Measurements from ENCODE around the gene ADAMTS15.

ADAMTS15 gene, protein sequence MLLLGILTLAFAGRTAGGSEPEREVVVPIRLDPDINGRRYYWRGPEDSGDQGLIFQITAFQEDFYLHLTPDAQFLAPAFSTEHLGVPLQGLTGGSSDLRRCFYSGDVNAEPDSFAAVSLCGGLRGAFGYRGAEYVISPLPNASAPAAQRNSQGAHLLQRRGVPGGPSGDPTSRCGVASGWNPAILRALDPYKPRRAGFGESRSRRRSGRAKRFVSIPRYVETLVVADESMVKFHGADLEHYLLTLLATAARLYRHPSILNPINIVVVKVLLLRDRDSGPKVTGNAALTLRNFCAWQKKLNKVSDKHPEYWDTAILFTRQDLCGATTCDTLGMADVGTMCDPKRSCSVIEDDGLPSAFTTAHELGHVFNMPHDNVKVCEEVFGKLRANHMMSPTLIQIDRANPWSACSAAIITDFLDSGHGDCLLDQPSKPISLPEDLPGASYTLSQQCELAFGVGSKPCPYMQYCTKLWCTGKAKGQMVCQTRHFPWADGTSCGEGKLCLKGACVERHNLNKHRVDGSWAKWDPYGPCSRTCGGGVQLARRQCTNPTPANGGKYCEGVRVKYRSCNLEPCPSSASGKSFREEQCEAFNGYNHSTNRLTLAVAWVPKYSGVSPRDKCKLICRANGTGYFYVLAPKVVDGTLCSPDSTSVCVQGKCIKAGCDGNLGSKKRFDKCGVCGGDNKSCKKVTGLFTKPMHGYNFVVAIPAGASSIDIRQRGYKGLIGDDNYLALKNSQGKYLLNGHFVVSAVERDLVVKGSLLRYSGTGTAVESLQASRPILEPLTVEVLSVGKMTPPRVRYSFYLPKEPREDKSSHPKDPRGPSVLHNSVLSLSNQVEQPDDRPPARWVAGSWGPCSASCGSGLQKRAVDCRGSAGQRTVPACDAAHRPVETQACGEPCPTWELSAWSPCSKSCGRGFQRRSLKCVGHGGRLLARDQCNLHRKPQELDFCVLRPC

DNA sequence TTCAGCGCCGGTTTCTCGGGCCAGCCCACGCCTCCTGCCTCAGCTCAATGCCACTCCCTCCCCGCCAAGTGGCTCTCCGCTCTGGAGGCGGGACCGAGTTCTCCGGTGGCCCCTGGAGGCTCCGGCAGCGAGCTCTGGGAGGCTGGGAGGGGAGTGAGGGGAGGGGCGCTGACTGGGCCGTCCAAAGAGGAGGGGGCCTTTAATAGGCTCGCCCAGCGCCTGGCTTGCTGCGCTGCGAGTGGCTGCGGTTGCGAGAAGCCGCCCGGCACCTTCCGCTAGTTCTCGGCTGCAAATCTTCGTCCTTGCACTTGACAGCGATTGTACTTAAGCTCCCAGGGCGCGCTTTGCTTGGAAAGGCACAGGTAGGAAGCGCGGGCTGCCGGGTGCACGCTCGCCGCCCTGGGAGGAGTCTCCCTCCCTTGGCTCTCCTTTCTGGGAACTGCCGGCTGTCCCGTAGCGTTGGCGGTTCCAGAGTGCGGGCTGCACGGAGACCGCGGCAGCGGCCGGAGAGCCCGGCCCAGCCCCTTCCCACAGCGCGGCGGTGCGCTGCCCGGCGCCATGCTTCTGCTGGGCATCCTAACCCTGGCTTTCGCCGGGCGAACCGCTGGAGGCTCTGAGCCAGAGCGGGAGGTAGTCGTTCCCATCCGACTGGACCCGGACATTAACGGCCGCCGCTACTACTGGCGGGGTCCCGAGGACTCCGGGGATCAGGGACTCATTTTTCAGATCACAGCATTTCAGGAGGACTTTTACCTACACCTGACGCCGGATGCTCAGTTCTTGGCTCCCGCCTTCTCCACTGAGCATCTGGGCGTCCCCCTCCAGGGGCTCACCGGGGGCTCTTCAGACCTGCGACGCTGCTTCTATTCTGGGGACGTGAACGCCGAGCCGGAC lies at the start of gene ADAMTS15:
TSS of gene ADAMTS15 (plus strand) at position 230 of the 894 bp plus-strand sequence. CDS start at position 559, 329 bp downstream.
- no peaks in the 10 kb centered on the region for H3K36me3 Mint-ChIP-seq (ENCODE audit: low read depth)
- peaks cover 9% of the 10 kb centered on the region for H3K4me1 Mint-ChIP-seq (ENCODE audit: low read depth)
- H3K4me3 Mint-ChIP-seq: peak within 1 kb of the TSS; percentile 45
- no peaks in the 10 kb centered on the region for H3K9me3 Mint-ChIP-seq
- H3K27me3 Mint-ChIP-seq: peaks cover 42% of the 10 kb centered on the region
- no peak within 1 kb of the TSS for H3K27ac Mint-ChIP-seq

DNA sequence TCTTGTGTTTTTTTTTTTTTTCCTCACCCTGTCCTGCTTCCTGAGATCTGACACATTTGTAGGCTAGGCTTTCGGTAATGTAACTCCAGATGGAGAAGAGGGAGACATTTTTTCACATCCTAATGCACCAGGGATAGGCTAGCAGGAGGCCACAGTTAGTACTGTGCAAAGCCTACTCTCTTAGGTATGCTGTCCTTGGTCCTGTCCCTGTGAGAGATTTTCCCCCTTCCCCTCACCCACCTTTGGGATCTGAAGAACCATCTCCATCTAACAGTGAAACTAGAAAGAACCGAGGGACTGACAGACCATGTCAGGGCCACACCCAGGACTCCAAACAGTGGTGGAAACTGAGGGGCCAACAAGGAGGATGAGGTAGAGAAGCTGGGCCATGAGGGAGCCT lies 49.2 kb upstream of the ADAMTS15 start:
- Mint-ChIP-seq H3K9me3 (no peaks in the 10 kb centered on the region), H3K4me1 (ENCODE audit: low read depth) (peaks cover 11% of the 10 kb centered on the region), H3K4me3 (no peak overlapping the region), H3K27me3 (peaks cover 40% of the 10 kb centered on the region), H3K36me3 (ENCODE audit: low read depth) (no peaks in the 10 kb centered on the region), H3K27ac (no peak overlapping the region)

DNA sequence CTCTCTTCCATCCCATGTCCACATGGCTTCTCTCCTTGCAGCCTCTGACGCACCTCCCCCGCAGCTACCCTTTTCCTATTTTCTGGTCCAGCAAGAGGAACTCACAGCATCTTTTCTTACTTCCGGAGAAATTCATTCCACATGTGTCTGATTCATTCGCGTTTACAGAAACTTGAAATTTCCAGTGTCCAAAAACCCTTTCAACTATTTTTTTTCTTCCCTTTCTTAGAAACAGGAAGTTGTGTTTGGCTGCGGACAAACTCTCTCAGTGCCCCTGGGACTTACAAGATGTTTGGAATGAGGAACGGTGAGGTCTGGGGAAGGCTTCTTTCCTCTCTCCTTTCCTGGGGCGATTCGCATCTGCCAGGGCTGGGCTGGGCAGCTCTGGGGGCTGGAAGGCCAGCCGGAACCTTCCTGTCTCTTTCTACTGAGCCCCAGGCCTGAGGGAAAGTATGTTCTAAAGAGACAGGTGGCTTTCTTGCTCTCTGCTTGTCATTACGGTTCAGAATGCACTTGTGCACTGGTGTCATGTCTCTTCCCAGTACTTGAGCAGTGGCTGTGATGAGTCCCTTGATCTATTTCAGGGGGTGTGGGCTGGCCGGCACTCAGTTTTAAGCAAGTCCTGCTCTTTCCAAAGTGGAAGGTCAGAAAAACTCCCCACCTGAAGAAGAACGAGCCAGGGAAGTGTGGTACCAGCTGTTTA lies 47.5 kb upstream of the ADAMTS15 start:
- H3K4me1 Mint-ChIP-seq (ENCODE audit: low read depth): peaks cover 11% of the 10 kb centered on the region
- H3K27me3 Mint-ChIP-seq: peaks cover 38% of the 10 kb centered on the region
- no peak overlapping the region for H3K4me3 Mint-ChIP-seq
- no peak overlapping the region for H3K27ac Mint-ChIP-seq
- H3K36me3 Mint-ChIP-seq (ENCODE audit: low read depth): no peaks in the 10 kb centered on the region
- H3K9me3 Mint-ChIP-seq: no peaks in the 10 kb centered on the region

DNA sequence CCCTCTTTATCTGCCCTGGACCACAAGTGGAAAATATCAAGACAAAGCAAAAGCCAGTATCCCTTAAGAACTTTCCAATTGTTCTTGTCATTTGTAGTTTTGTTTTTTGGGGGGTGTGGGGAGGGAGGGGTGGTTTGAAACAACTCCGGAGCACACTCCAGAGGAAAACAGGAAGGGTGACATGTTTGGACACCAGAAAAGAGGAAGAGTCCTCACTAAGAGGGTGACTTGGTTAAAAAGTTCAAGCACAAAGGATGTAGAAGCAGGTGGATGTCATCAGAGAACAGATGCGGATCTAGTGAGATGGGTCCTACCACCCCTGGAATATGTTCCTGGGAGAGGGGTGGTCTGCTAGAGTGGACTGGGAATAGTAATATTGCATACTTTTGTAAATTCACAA lies 45.9 kb upstream of the ADAMTS15 start:
- H3K36me3 Mint-ChIP-seq (ENCODE audit: low read depth): no peaks in the 10 kb centered on the region
- H3K27me3 Mint-ChIP-seq: peaks cover 34% of the 10 kb centered on the region
- H3K9me3 Mint-ChIP-seq: no peaks in the 10 kb centered on the region
- H3K4me3 Mint-ChIP-seq: no peak overlapping the region
- H3K4me1 Mint-ChIP-seq (ENCODE audit: low read depth): peaks cover 11% of the 10 kb centered on the region
- H3K27ac Mint-ChIP-seq: no peak overlapping the region

DNA sequence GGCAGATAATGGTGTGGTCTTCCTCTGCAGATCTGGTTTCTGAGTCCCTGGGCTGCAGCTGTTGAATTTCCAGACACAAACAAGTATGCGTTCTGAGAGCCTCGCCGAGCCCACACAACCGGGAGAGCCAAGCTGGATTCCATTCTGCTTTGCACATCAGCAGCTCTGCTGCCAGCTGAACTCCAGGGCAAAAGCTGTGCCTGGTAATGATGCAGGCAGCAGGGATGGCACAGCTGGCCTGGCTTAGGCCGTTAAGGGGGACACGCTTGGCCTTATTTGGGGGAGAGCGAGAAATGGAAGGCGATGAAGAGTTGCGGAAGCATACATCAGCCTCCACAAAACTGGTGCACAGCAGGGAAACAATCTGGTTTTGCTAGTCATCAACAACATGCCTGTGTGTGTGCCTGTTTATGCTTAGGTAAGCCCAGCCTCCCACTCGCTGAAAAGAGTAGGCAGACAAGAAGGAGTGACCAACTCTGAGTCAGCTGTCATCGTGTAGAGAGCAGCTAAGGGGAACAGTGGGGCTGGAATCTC lies 45.1 kb upstream of the ADAMTS15 start:
- Mint-ChIP-seq H3K36me3 (ENCODE audit: low read depth) (no peaks in the 10 kb centered on the region), H3K27me3 (peaks cover 31% of the 10 kb centered on the region), H3K4me3 (no peak overlapping the region), H3K9me3 (no peaks in the 10 kb centered on the region), H3K4me1 (ENCODE audit: low read depth) (peaks cover 11% of the 10 kb centered on the region), H3K27ac (no peak overlapping the region)

DNA sequence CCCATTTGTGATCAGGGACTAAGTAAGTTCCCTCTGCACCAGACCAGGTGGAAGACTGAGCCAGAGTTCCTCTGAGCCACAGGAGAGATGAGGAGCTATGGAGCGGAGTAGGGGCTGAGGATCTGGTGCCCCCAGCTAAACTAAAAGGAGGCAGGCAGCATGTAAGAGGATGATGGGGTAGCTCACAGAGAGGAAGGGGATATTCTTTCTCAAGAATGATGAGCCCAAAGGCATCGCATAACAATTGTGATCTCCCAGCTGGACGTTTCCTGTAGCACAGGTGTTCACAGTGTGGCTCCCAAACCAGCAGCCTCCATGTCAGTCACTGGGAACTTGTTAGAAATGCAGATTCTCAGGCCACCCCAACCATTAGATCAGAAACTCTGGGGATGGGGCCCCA lies 44.5 kb upstream of the ADAMTS15 start:
- Mint-ChIP-seq H3K27ac (no peak overlapping the region), H3K27me3 (peaks cover 28% of the 10 kb centered on the region), H3K9me3 (no peaks in the 10 kb centered on the region), H3K36me3 (ENCODE audit: low read depth) (no peaks in the 10 kb centered on the region), H3K4me3 (no peak overlapping the region), H3K4me1 (ENCODE audit: low read depth) (peaks cover 11% of the 10 kb centered on the region)

DNA sequence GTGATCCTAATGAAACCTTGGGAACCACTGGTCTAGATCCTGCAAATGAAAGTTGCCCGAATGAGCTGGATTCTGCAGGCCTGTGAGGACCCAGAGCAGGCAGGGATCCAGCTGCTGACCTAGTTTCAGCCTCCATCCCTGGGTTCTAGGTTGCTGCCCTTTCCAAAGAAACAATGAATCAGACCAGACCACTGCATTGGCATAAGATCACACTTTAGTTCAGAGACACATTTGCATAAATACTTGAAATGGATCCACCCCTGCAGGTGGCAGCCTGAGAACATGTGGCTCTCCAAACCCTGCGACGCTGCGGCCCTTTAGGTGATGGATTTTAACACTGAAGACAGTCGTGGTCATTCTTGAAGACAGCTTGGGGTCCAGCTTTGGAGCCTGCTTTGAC lies 43.7 kb upstream of the ADAMTS15 start:
- Mint-ChIP-seq H3K4me1 (ENCODE audit: low read depth) (peaks cover 11% of the 10 kb centered on the region), H3K9me3 (no peaks in the 10 kb centered on the region), H3K27me3 (peaks cover 23% of the 10 kb centered on the region), H3K27ac (no peak overlapping the region), H3K36me3 (ENCODE audit: low read depth) (no peaks in the 10 kb centered on the region), H3K4me3 (no peak overlapping the region)

DNA sequence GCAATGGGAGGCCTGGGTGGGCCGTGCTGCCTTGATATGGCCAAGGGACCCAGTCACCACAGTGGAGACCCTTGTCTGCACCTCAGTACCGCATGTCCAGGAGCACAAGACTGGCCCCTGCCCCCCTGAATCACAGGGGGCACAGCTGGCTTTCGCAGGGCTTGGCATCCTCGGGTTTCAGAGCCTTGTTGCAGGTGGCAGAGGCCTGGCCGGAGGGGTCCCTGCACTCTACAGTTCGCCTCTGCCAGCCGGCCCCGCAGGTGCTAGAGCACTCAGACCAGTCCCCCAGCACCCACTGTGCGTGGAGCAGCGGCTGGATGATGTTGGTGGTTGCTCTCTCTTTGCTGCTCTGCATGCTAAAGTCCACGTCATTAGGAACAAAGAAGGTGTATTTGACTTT lies 43.0 kb upstream of the ADAMTS15 start:
- Mint-ChIP-seq H3K27me3 (peaks cover 16% of the 10 kb centered on the region), H3K4me3 (no peak overlapping the region), H3K27ac (no peak overlapping the region), H3K9me3 (no peaks in the 10 kb centered on the region), H3K4me1 (ENCODE audit: low read depth) (peaks cover 9% of the 10 kb centered on the region), H3K36me3 (ENCODE audit: low read depth) (no peaks in the 10 kb centered on the region)

DNA sequence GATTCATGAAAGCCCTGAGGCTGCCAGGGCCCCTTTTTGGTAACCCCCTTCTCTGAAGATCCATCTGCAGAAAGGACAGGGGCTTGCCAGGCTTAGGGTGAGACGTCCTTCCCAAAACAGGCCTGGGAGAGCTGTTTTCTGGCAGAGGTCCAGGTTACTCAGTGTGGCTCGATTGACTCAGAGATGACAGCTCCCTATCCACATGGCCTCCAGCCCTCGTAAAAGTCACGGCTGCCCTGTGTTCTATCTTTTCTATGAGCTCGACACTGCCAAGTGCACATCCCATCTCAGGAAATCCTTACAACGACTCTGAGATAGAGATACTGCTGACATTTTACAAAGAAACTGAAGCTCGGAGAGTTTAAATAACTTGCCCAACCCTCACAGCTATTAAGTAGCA lies 40.5 kb upstream of the ADAMTS15 start:
- H3K9me3 Mint-ChIP-seq: no peaks in the 10 kb centered on the region
- H3K4me3 Mint-ChIP-seq: no peak overlapping the region
- no peak overlapping the region for H3K27ac Mint-ChIP-seq
- H3K36me3 Mint-ChIP-seq (ENCODE audit: low read depth): no peaks in the 10 kb centered on the region
- H3K4me1 Mint-ChIP-seq (ENCODE audit: low read depth): no peaks in the 10 kb centered on the region
- H3K27me3 Mint-ChIP-seq: no peaks in the 10 kb centered on the region

DNA sequence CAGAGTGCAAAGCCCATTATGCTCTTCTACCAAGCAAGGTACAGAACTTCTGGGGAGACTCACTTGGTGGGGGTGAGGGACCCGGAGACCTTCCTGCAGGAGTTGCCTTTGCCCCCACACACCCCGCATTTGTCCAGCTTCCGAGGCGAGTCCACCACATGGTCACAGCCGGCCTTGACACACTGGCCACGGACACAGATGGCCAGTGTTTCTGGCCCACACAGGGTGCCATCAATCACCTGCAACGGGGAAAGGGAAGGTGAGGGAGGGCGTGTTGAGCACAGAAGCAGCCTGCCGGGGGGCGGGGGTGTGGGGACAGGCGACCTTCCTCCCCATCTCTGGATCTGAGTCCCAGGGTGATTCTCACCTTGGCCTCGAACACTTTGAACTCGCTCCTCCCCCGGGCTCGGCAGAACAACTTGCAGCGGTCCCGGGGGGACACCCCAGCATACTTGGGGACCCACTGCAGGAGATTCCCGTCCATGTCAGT lies 40.0 kb upstream of the ADAMTS15 start:
- no peak overlapping the region for H3K27ac Mint-ChIP-seq
- H3K9me3 Mint-ChIP-seq: no peaks in the 10 kb centered on the region
- H3K4me1 Mint-ChIP-seq (ENCODE audit: low read depth): no peaks in the 10 kb centered on the region
- H3K27me3 Mint-ChIP-seq: no peaks in the 10 kb centered on the region
- no peak overlapping the region for H3K4me3 Mint-ChIP-seq
- H3K36me3 Mint-ChIP-seq (ENCODE audit: low read depth): no peaks in the 10 kb centered on the region

DNA sequence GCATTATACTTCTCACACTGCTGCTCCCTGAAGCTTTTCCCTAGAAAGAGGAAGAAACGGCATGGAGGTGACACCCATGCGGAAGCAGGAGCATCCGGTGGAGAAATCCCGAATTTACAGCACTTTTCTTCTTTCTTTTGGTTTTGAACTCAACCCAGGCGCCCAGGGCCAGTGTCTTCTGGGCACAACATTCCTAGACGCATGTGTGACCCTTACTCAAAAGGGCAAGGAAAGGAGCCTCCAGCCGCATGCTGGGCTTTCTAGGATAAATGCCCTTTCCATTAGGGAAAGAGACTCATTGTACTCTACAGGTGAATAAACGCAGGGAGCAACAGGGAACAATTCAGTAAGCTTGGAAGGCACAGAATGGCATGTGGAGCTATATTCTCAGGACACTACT lies 39.5 kb upstream of the ADAMTS15 start:
- H3K9me3 Mint-ChIP-seq: no peaks in the 10 kb centered on the region
- H3K27me3 Mint-ChIP-seq: no peaks in the 10 kb centered on the region
- no peaks in the 10 kb centered on the region for H3K4me1 Mint-ChIP-seq (ENCODE audit: low read depth)
- no peaks in the 10 kb centered on the region for H3K36me3 Mint-ChIP-seq (ENCODE audit: low read depth)
- H3K4me3 Mint-ChIP-seq: no peak overlapping the region
- H3K27ac Mint-ChIP-seq: no peak overlapping the region

DNA sequence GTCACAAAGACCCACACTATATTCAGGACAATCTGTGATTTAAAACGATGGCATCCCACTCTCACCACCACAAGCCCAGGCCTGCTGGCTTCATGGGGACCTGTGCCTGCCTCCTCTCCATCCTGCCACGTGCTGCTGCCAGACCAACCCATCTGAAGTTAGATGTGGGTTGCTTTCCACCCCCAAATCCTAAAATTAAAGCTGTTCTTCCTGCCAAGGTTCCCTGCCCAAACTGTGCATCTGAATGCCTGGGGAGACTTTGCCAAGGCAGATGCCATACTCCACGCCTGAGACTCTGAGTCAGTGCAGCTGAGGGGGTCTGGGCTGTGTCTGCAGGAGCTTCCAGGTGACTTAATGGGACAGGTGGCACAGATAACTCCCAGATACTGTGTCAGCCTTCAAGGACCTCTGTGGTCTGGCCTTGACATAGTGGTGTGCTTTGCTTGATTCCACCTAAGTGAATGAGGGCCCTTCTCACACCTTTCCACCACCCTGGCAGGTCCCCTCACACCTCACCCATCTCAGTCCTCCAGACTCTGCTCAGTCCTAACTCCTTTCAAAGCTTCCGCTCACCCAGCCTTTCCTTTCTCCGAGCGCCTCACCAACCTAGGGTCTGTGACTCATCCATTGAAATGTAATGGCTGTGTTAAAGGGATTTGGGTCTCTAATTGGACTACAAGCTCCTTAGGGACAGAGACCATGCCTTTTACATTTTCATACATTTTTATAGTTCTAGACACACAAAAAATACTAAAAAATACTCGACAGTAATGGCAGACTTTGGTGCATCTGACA lies 38.7 kb upstream of the ADAMTS15 start:
- Mint-ChIP-seq H3K4me1 (ENCODE audit: low read depth) (peaks cover 3% of the 10 kb centered on the region), H3K4me3 (no peak overlapping the region), H3K9me3 (no peaks in the 10 kb centered on the region), H3K27ac (no peak overlapping the region), H3K36me3 (ENCODE audit: low read depth) (no peaks in the 10 kb centered on the region), H3K27me3 (peaks cover under 1% of the 10 kb centered on the region)

DNA sequence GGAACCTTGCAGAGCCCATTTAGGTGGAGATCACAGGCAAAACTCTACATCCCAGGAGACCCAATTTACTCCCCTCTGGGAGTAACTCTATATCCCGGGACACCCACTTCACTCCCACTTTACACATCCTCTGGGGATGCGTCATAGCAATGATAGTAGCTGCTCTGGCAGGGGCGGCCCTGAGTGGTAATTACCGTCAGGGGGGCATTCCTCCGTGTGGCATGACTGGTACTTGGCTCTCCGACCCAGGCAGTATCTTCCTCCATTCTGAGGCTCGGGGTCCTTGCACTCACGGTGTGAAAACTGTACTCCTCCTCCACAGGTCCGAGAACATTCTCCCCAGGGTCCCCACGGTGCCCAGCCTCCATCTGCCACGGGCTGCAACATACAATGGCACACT lies 37.2 kb upstream of the ADAMTS15 start:
- Mint-ChIP-seq H3K27me3 (peaks cover 4% of the 10 kb centered on the region), H3K4me1 (ENCODE audit: low read depth) (peaks cover 3% of the 10 kb centered on the region), H3K36me3 (ENCODE audit: low read depth) (no peaks in the 10 kb centered on the region), H3K4me3 (no peak overlapping the region), H3K9me3 (no peaks in the 10 kb centered on the region), H3K27ac (no peak overlapping the region)

All from stimulated activated naive CD8-positive, alpha-beta T cell treated with anti-CD3 and anti-CD28 coated beads, Interleukin-15, Interleukin-2, amounts not matched to agents 100 ng/mL and 50 ng/mL, for 24 hours (primary cell).